GM12865 (cell line): ENCODE results near the gene DNM1.

Experiments
- DNase-seq: peaks from one replicate; pipeline ENCODE4 v3.0.0; 2010; ENCODE audit warnings: low read depth
- H3K4me3 ChIP-seq: 2 replicates; pipeline ENCODE4 v1.5.1; 2011; ENCODE audit warnings: mild to moderate bottlenecking, low read depth, low read length, control low read depth
- CTCF ChIP-seq: IDR thresholded peaks from 2 replicates; pipeline ENCODE4 v1.5.1; 2011; ENCODE audit warnings: low read length, control low read depth, low read depth, inconsistent platforms; ENCODE audit not compliant: insufficient read depth; ENCODE audit errors: missing control alignments

The DNM1 gene

GRCh38 chr9:128249908-128250838 is 47.0 kb downstream of the DNM1 start:
- DNase-seq: peak; percentile 93
- H3K4me3 ChIP-seq: no peak overlapping the region; the same call in 1 of the 2 replicates
- no peak for TF ChIP-seq CTCF

- H3K4me3 ChIP-seq: peak overlapping the region; percentile 18; the same call in 1 of the 2 replicates
- DNase-seq: no peak
- no peak for TF ChIP-seq CTCF
Observed at GRCh38 chr9:128250839-128251731, 47.9 kb downstream of the DNM1 start.

- H3K4me3 ChIP-seq: no peak overlapping the region
- TF ChIP-seq CTCF: no peak
Observed at GRCh38 chr9:128251732-128252100, 48.5 kb downstream of the DNM1 start.

GRCh38 chr9:128252317-128253139 is 49.3 kb downstream of the DNM1 start:
- no peak for DNase-seq
- no peak for TF ChIP-seq CTCF
- H3K4me3 ChIP-seq: no peak overlapping the region

More at GRCh38 chr9:128251732-128252100, 48.5 kb downstream of the DNM1 start:
- DNase-seq: no peak

GRCh38 chr9:128253140-128253990 is 50.2 kb downstream of the DNM1 start:
- no peak overlapping the region for H3K4me3 ChIP-seq
- DNase-seq: no peak
- TF ChIP-seq CTCF: no peak
